GM18517 (cell line): ENCODE measurements around the gene THRA.

Source experiments
- ATAC-seq: cut with Tn5 transposase; IDR thresholded peaks from one replicate; pipeline ENCODE4 v1.9.1; 2021; ENCODE audit warnings: mild to moderate bottlenecking, moderate library complexity; ENCODE audit not compliant: unreplicated experiment

THRA gene

GRCh38 chr17:40025991-40026815 is 36.6 kb upstream of the THRA start:
- ATAC-seq: no peak

GRCh38 chr17:40026816-40027613 is 35.8 kb upstream of the THRA start:
- no peak for ATAC-seq

GRCh38 chr17:40027614-40028012 is 35.2 kb upstream of the THRA start:
- no peak for ATAC-seq

DNA sequence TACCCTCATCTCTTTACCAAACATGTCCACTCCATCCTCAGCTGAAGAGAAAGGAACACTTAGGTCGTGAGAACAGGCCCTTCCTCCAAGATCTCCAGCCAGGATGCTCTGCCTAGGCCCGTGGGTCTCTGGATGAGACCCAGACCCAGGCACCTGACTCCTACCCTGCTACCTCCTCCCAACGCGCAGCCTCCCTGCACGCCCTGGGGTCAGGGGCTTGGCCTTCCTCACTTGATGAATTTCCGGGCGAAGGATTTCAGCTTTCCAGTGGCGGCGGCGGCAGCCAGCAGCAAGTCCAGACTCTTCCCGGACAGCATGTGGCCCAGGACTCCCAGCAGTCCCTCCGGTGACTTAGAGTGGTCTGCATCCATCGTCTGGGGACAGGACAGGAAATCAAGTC is 34.2 kb upstream of the THRA start:
- no peak for ATAC-seq

- no peak for ATAC-seq
Measured at GRCh38 chr17:40031706-40032105, 31.1 kb upstream of the THRA start.

DNA sequence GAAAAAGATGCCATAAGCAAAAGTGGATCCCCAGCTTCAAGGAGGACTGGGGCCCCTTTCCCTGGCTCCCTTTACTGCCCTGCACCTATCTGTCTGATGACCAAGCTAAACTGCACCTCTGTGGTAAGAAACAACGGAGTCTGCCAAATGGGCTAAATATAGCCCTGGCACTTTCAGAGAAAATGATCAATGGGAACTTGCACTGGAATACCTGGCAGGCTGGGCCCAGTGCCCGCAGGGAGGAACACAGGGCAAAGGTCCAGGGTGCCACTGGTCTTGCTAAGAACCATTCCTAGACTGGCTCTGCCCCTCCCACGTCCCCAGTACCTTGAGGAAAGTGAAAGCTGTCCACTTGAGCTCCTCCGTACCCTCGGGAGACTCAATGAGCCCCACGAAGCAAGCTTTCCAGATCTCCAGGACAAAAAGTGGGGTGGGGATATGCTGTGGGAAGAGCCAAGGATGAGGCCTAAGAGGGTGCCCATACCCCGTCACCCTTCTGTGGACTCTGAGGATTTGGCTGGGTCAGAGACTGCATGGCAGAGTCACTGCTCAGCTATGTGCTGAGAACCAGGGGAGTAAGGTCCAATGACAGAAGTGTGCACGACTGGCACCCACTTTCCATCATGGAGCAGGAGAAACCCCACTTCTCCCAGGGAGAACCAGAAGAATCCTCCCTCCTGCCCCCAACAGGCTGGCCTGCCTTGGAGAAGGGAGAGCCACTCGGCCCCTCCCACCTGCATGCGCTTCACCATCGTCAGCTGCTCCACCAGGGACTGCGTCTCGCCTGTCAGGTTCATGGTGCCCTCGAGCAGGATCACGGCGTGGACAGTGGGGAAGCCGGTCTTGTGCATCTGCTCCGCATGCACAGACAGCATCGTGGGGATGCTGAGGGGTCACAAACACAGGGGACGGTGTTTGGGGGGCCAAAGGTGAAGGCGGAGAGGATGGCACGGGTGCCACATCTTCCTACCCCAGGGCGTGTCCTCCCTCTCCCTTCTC is 30.1 kb upstream of the THRA start:
- no peak for ATAC-seq

DNA sequence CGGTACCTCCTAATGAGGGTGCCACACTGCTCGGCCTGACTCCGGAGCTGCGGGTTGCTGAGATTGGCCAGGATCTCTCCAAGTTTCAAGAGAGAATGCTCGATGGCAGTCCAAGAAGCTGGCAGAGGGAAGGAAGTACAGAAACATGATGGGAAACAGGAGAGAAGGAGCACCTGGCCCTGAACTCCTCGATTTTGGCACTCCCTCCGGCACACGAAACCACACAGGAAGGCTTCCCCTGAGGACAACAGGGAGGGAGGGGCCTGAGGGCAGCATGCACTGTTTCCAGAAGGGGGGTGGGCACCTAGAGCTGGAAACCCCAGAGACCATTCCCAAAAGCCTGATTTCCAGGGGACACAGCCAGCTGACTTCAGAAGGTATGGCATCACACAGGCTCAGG is 29.4 kb upstream of the THRA start:
- ATAC-seq: no peak

DNA sequence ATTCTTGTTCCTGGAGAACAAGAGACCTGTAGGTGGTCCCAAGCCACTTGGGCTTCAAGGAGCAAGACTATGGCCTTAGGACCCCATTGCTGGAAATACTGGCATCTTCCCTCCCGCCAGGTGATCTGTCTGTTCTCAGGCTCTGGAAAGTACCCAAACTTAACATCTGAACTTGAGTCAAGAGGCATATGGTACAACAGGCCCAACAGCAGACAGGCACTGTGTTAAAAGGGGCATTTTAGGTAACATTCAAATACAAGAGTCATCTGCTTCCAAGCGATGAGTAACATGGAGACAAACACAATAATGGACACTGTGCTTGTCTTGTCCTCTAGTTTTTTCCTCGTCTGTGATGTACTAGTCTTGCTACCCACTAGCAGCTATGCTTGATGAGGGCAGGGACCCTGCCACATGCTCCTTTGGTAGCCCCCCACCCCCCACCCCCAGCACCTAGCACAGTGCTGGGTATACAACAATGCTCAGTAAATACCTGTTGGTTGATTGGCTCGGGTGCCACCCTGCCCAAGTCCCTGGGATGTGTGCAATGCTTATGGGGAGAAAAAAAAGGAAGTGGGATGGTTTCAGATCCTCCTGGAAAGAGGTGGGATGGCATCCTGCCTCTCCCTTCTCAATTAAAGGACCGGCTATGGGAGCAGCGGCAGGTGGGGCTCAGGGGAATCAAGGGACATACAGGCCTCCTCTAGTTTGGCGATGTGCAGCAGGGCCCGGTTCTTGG is 28.2 kb upstream of the THRA start:
- ATAC-seq: no peak

GRCh38 chr17:40035162-40035559 is 27.6 kb upstream of the THRA start:
- ATAC-seq: no peak

GRCh38 chr17:40038882-40039513 is 23.8 kb upstream of the THRA start:
- no peak for ATAC-seq

DNA sequence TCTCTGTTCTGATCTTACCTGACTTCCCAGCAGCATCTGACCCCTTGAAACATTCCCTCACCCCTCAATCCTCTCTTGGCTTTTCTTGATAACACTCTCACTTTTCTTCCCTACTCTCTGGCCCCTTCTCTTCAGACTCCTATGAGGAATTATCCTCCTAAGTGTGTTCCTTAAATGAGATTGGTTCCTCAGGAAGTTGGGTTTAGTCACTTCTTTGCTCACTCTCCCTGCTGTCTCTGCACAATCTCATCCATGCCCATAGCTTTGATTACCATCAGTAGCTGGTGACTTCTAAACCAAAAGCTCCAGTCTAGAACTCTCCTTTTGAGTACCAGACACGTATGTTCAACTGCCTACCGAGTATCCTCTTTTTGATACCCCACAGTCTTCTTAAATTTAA is 21.6 kb upstream of the THRA start:
- ATAC-seq: no peak

- ATAC-seq: no peak
Measured at GRCh38 chr17:40056379-40057015, 6.3 kb upstream of the THRA start.

- ATAC-seq: no peak
Measured at GRCh38 chr17:40058186-40058784, 4.5 kb upstream of the THRA start.

GRCh38 chr17:40058865-40059264 is 3.9 kb upstream of the THRA start:
- no peak for ATAC-seq

DNA sequence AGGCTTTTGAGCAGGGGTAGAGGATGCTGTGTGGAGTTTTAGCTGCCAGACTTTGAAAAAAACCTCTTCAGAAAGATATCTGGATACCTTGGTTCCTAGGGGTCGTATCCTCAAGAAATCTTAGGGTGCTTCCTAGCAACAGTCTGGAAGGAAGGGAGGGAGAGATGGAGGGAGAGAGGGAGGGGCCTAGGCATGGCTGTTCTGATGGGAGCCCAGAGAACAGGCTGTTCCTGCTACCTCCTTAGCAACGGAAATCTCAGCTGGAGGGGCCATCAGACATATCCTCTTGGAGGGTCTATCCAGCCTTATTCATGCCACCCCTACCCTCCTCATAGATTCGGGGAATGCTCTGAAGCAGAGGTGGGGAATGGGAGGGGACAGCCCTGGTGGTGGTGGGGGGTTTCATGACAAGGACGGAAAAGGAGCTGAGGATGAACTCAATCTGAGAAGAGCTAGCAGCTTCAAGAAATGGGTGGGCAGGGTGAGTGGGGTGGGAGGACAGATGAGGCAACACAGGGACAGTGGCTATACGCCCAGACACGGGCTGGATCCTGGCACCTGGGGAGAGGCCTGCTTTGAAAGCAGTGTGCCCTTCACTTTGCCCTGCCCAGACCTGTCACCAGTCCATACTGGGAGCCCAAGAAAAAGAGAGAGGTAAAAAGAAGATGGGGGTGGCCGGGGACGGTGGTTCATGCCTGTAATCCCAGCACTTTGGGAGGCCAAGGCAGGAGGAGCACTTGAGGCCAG is 2.9 kb upstream of the THRA start:
- ATAC-seq: no peak

GRCh38 chr17:40060887-40061608 is 1.7 kb upstream of the THRA start:
- ATAC-seq: no peak

GRCh38 chr17:40061609-40062038 is 1.1 kb upstream of the THRA start:
- no peak for ATAC-seq
